GM15510 (cell line): Measurements from ENCODE around the gene HBZ.
"Not testable (repeated sequence)": the region's sequence is repeated elsewhere in the genome, so short reads cannot be mapped to it uniquely, and the experiment has no call there.

Experiments used
- POLR2A ChIP-seq: IDR thresholded peaks from 3 replicates; pipeline ENCODE4 v1.6.1; 2011; ENCODE audit warnings: borderline replicate concordance; ENCODE audit not compliant: insufficient read length; ENCODE audit errors: extremely low read depth

HBZ gene

GRCh38 chr16:155031-155398 lies 2.6 kb downstream of the HBZ start:
- TF ChIP-seq POLR2A = no peak

- TF ChIP-seq POLR2A = no peak
These were observed 6.8 kb downstream of the HBZ start for GRCh38 chr16:159136-159849.

GRCh38 chr16:160691-161190 lies 8.3 kb downstream of the HBZ start:
- no peak for TF ChIP-seq POLR2A

GRCh38 chr16:162271-162991 lies 10.0 kb downstream of the HBZ start:
- no peak for TF ChIP-seq POLR2A

- no peak for TF ChIP-seq POLR2A
These were observed 12.5 kb downstream of the HBZ start for GRCh38 chr16:164827-165538.

- TF ChIP-seq POLR2A = no peak
These were observed 13.3 kb downstream of the HBZ start, which contains the start of gene HBM for GRCh38 chr16:165539-166374. HBM (plus strand) TSS chr16:165978; CDS start chr16:165998, 20 bp downstream.

GRCh38 chr16:166375-167121 lies 14.1 kb downstream of the HBZ start:
- no peak for TF ChIP-seq POLR2A

GRCh38 chr16:167122-167690 lies 14.8 kb downstream of the HBZ start:
- TF ChIP-seq POLR2A = no peak

GRCh38 chr16:168424-168823 lies 16.0 kb downstream of the HBZ start:
- TF ChIP-seq POLR2A = no peak

- no peak for TF ChIP-seq POLR2A
These were observed 16.6 kb downstream of the HBZ start for GRCh38 chr16:169014-169413.

GRCh38 chr16:170788-171187 lies 18.3 kb downstream of the HBZ start:
- no peak for TF ChIP-seq POLR2A

GRCh38 chr16:172374-172941 lies 20.0 kb downstream of the HBZ start, which contains the start of gene HBA2:
HBA2 (plus strand) TSS chr16:172876; CDS start chr16:172913, 37 bp downstream.
- TF ChIP-seq POLR2A = not testable (repeated sequence)
